Measurements from ENCODE around the gene IFNLR1.

The IFNLR1 gene

GRCh38 chr1:24175033-24175755, 11.9 kb downstream of the IFNLR1 start:
- DNase-seq: no peak

DNA sequence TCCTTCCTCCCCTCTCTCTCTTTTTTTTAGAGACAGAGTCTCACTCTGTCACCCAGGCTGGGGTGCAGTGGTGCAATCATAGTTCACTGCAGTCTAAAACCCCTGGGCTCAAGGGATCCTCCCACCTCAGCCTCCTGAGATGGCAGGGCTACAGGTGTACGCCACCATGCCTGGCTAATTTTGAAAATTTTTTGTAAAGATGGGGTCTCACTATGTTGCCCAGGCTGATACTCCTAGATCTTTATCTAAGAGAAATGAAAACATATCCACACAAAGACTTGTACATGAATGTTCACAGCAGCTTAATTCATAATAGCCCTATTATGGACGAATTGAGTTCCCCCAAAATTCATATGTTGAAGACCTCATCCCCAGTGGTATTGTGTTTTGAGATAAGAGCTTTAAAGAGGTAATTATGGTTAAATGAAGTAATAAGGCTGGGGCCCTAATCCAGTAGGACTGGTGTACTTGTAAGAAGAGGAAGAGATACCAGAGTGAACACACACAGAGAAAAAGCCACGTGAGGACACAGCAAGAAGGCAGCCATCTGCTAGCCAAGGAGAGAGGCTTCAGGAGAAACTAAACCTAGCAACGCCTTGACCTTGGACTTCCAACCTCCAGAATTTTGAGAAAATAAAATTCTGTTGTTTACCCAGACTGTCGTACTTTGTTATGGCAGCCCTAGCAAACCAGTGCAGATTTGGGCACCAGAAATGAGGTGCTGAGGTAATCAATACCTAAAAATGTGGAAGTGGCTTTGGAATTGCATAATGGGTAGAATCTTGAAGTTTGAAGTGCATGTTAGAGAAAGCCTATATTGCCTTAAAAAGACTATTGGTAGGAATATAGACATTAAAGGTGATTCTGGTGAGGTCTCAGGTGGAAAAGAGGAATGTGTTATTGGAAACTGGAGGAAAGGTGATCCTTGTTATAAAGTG, 13.2 kb downstream of the IFNLR1 start:
- no peak for DNase-seq

GRCh38 chr1:24172598-24172997, 14.5 kb downstream of the IFNLR1 start:
- DNase-seq: no peak

GRCh38 chr1:24169286-24169685, 17.8 kb downstream of the IFNLR1 start:
- no peak for DNase-seq

- DNase-seq: no peak
Observed at GRCh38 chr1:24168245-24168644, 18.8 kb downstream of the IFNLR1 start.

- DNase-seq: no peak
Observed at GRCh38 chr1:24167008-24167407, 20.1 kb downstream of the IFNLR1 start.

GRCh38 chr1:24165500-24165899, 21.6 kb downstream of the IFNLR1 start:
- no peak for DNase-seq

DNA sequence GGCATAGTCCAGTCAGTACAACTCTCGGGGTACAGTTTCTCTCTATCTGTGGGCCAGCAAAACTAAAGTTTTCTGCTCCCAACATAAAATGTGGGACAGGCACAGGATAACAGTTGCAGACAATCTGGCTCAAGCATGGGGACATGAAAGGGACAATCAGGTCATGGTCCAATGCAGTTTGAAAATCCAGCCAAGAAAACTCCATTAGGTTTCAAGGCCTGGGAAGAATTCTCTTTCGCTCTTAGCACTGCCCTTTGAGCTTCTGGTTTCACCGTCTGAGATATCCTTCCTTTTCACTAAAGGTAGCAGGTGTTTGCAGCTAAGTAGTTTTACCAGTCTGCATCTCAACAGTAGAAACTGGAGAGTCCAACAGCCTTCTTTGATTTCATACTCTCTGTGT, 23.1 kb downstream of the IFNLR1 start:
- no peak for DNase-seq

- DNase-seq: no peak
Observed at GRCh38 chr1:24162201-24162600, 24.9 kb downstream of the IFNLR1 start.

GRCh38 chr1:24161270-24161669, 25.8 kb downstream of the IFNLR1 start:
- DNase-seq: no peak

DNA sequence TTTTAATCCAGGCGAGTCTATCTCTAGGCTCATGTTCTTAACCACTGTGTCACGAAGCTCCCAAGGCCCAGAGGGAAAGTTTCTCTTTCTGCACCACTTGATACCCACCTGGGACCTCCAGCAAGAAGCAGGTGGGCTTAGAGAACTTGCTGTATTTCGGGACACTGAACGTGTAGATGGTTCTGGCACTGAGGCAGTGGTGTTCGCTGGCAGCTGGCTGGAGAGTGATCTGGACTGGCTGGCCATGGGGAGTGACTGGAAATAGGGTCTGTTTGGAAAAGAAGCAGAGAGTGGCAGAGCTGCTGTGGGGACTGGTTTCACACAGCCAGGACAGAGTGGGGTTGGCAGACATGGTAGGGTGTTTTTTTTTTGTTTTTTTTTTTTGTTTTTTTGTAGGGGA, 27.7 kb downstream of the IFNLR1 start:
- DNase-seq: no peak

GRCh38 chr1:24157918-24158481, 29.1 kb downstream of the IFNLR1 start:
- no peak for DNase-seq

DNA sequence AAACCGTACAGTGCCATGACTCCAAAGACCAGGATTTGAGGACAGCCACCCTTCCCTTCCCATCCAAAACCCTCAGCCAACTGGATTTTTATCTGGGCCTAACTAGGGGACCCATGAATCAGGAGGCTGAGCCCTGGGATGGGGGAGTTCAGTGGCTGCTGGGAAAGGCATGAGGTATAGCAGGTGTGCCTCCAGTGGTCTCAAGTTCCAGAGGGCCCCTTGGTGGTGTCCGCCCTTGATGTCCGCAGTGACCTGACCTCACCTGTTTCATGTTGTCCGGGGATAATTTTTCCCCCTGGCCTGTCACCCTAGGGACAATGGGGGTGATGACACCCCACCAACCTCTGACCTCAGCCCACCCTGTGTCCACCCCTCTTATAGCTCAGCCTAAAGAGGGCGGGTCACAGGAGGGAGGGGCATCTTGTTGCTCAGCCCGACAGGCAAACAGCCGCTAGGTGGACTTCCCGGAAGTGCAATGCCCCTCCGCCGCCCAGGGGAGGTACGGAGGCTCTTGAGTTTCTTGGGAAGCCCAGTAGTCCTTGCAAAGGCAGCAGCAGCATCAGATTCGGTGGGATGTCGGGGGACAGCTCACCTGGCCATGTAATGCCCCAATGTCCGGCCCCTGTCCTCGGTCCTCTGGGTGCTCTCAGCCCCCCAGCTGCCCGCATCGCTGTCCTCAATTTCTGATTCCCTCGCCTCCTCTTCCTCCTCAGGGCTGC, 30.4 kb downstream of the IFNLR1 start:
- DNase-seq: no peak

GRCh38 chr1:24155011-24155782, 31.9 kb downstream of the IFNLR1 start:
- DNase-seq: no peak

- DNase-seq: no peak
Observed at GRCh38 chr1:24154215-24154614, 32.9 kb downstream of the IFNLR1 start.

DNA sequence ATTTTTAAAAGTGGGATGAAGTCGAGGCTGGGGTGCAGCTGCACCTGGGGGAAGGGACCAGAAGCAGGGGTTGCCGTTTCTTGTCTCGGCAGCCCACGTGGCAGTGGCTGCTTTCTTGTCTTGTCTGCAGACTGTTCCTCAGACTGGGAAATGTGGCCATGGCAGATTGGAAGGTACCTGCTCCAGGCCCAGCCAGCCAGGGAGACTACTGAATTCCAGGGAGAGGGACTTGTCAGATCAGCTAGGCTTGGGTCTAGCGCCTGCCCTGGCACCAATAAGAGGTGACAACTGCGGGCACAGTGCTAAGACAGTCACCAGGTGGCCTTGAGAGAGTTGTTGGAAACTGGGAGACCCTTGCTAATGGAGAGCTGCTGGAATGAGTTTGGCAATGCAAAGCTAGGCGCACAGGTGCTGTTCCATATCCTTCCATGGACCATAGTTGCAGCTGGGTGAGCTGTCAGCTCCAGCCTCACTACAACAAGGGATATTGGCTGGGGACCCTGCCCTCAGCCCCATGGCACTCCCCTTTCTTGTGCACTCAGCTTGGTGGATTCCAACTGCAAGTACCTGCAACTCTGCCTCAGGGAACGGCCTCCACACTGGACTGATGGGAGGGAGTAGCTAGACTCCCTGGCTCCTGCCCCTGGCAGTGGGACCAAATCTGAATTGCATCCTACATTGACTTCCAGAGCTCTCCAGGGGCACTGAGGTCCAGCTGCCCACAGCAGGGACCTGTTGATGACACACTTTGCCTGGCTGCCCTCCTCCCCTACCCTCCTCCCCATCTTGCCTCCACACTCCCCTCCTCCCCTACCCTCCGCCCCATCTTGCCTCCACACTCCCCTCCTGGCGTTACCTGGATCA, 34.2 kb downstream of the IFNLR1 start:
- no peak for DNase-seq

DNA sequence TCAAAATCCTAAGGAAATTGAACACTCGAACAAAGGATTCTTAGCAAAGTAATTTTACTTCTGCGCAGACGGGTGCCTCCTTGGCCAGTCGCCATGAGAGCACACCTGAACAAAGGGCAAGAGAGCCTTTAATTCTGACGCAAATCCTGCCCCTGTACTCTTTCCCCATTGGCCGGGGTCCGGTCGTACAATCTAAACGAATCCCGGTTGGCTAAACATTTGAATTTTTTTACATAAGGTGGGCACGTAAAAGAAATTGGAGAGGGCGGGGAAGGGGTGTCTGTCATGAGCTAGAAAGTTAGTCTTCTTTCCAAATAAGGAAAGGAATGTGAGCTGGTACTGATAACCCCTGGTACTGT, 35.9 kb downstream of the IFNLR1 start:
- no peak for DNase-seq

- DNase-seq: peak; percentile 73
Observed at GRCh38 chr1:24150234-24151174, 36.6 kb downstream of the IFNLR1 start.

DNA sequence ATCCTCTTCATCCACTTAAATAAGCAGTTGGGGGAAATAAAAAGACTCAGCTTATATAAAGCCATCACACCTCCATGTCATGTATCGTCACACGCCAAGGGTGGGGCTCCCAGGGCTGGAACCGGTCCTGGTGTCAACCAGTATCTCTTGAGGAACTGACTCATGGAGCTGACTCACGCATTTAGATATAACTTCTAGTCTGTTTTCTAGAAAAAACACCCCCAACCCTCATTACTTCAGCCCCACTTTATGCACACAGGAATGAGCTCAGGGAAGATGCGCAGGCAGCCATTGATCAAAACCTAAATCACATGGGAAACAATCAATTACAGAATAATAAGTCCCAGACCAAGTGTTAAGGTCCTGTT, 37.2 kb downstream of the IFNLR1 start:
- DNase-seq: no peak

- no peak for DNase-seq
Observed at GRCh38 chr1:24147816-24148215, 39.3 kb downstream of the IFNLR1 start.

Measured in activated CD4-positive, alpha-beta T cell treated with anti-CD3 and anti-CD28 coated beads for 1 hour (primary cell).